Adrenal gland (tissue), 5 donors: ENCODE measurements around the gene MVB12B.

Experiments used
- POLR2A ChIP-seq, 2 donors: fragments of 450-650 bp; IDR thresholded peaks; one replicate each; pipeline ENCODE4 v1.6.1; 2017; ENCODE audit warnings: antibody characterized with exemption in 2 of 2, mild to moderate bottlenecking in 2 of 2, moderate library complexity in 1 of 2
- TF ChIP-seq, protein P1 (sequence below), 6 experiments: fragments of 450-650 bp in 4 of 6; fragments of 200-600 bp in 2 of 6; sonication (generic) in 1 of 6; IDR thresholded peaks; 1 replicate in 5 of 6; 2 replicates in 1 of 6; pipeline versions ENCODE4 v1.5.1 to v1.8.0; 2016 to 2021; ENCODE audit warnings: antibody characterized with exemption in 6 of 6, mild to moderate bottlenecking in 2 of 6, moderate library complexity in 1 of 6
- donor health status: DM: no; HTN: no; CAD: no.

DNA sequence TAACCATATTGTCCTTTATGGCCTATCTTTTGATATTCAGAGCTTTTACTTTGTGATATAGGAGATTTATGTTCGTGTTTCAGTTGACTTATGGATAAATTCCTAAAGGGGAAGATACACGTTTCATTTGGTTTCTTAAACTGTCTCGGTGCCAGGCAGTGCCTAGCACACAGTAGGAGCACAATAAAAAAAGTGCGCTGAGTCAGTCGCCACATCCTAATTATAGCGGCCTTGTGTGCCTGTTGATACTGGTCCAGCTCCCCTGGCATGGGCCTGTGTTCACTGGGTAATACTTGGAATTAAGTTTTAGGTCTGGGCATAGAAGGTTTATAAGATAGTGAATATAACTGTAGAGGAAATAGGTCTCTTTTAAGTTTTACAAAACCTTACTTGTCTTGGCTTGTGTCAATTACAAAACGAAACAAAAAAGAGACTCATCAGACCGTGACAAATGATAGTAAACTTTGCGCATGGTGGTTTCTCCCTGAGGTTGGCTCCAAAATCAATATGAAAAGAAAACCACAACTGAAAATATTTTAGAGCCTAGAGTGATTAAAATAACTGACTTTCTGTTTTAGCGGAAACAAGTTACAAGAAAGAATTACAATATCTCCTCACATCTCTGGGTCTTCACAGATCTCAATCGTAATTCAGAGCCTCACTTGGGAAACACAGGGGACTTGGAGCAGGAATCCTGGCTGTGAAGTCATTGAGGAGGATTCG is 84.8 kb downstream of the MVB12B start:
- TF ChIP-seq, protein P1, sequence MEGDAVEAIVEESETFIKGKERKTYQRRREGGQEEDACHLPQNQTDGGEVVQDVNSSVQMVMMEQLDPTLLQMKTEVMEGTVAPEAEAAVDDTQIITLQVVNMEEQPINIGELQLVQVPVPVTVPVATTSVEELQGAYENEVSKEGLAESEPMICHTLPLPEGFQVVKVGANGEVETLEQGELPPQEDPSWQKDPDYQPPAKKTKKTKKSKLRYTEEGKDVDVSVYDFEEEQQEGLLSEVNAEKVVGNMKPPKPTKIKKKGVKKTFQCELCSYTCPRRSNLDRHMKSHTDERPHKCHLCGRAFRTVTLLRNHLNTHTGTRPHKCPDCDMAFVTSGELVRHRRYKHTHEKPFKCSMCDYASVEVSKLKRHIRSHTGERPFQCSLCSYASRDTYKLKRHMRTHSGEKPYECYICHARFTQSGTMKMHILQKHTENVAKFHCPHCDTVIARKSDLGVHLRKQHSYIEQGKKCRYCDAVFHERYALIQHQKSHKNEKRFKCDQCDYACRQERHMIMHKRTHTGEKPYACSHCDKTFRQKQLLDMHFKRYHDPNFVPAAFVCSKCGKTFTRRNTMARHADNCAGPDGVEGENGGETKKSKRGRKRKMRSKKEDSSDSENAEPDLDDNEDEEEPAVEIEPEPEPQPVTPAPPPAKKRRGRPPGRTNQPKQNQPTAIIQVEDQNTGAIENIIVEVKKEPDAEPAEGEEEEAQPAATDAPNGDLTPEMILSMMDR (IDR thresholded peaks at IDR 0.05), result no peak
- TF ChIP-seq POLR2A (IDR thresholded peaks at IDR 0.05), result no peak
